WTC11 (cell line): ENCODE measurements around the gene PLEKHH1. TPM values are rescaled to one million over a fixed set of nuclear protein-coding genes. Genes with fewer than 3 reads are reported as not detected.

ENCODE experiments used
- ATAC-seq: fragments of 200-7000 bp; cut with Tn5 transposase; 2 replicates; pipeline ENCODE4 v1.10.0; 2021; ENCODE audit warnings: mild to moderate bottlenecking, moderate library complexity
- CTCF ChIA-PET: fragments of 300-600 bp; sonication (Branson Sonifier 250); formaldehyde crosslinking; loops from one replicate; lab custom pipeline; 2021; ENCODE audit warnings: antibody characterized with exemption; lab: Charles Lee
- POLR2A ChIA-PET: fragments of 350-600 bp; sonication (Branson Sonifier 250); formaldehyde crosslinking; loops from one replicate; lab custom pipeline; 2021; ENCODE audit warnings: antibody characterized with exemption; lab: Charles Lee
- DNase-seq: peaks from one replicate; pipeline ENCODE4 v3.0.0; 2021; ENCODE audit warnings: low spot score
- H3K27ac Mint-ChIP-seq: 2 replicates; pipeline ENCODE4 v1.8.0; 2021; ENCODE audit warnings: mixed read lengths
- H3K27me3 Mint-ChIP-seq: 2 replicates; pipeline ENCODE4 v1.8.0; 2021; ENCODE audit warnings: low read depth, mild to moderate bottlenecking, moderate library complexity, mixed read lengths
- H3K36me3 Mint-ChIP-seq: 2 replicates; pipeline ENCODE4 v1.8.0; 2021; ENCODE audit warnings: mixed read lengths
- H3K4me1 Mint-ChIP-seq: 2 replicates; pipeline ENCODE4 v1.8.0; 2022; ENCODE audit warnings: mixed read lengths
- H3K4me3 Mint-ChIP-seq: 2 replicates; pipeline ENCODE4 v1.8.0; 2021; ENCODE audit warnings: mild to moderate bottlenecking, moderate library complexity, mixed read lengths
- H3K9me3 Mint-ChIP-seq: 2 replicates; pipeline ENCODE4 v1.8.0; 2021; ENCODE audit warnings: mixed read lengths
- CBFB ChIP-seq: sonication (generic); formaldehyde crosslinking; IDR thresholded peaks from 2 replicates; pipeline ENCODE4 v1.8.1; 2022; ENCODE audit warnings: mild to moderate bottlenecking, low read depth, missing genetic modification reagents
- CREB1 ChIP-seq: sonication (generic); formaldehyde crosslinking; IDR thresholded peaks from 2 replicates; pipeline ENCODE4 v1.8.0; 2023; ENCODE audit warnings: mild to moderate bottlenecking, missing genetic modification reagents
- E2F1 ChIP-seq: sonication (generic); formaldehyde crosslinking; IDR thresholded peaks from 2 replicates; pipeline ENCODE4 v1.8.0; 2022; ENCODE audit warnings: mild to moderate bottlenecking, missing genetic modification reagents
- ESRRA ChIP-seq: sonication (generic); formaldehyde crosslinking; IDR thresholded peaks from 2 replicates; pipeline ENCODE4 v1.8.1; 2022; ENCODE audit warnings: mild to moderate bottlenecking, missing genetic modification reagents, borderline replicate concordance
- ETV6 ChIP-seq: sonication (generic); formaldehyde crosslinking; IDR thresholded peaks from 2 replicates; pipeline ENCODE4 v1.8.1; 2022; ENCODE audit warnings: mild to moderate bottlenecking, missing genetic modification reagents
- FOXK1 ChIP-seq: sonication (generic); formaldehyde crosslinking; IDR thresholded peaks from 2 replicates; pipeline ENCODE4 v1.8.0; 2022; ENCODE audit warnings: mild to moderate bottlenecking, moderate library complexity, missing genetic modification reagents
- FOXP1 ChIP-seq: sonication (generic); formaldehyde crosslinking; IDR thresholded peaks from 2 replicates; pipeline ENCODE4 v1.8.0; 2022; ENCODE audit warnings: missing genetic modification reagents, mild to moderate bottlenecking, moderate library complexity, borderline replicate concordance
- GRHL2 ChIP-seq: fragments of 250-450 bp; sonication (Bioruptor Pico); IDR thresholded peaks from 2 replicates; pipeline ENCODE4 v1.8.0; 2022; ENCODE audit warnings: mild to moderate bottlenecking, moderate library complexity; ENCODE audit not compliant: insufficient replicate concordance, severe bottlenecking
- HMGXB4 ChIP-seq: sonication (generic); formaldehyde crosslinking; IDR thresholded peaks from 2 replicates; pipeline ENCODE4 v1.8.1; 2023; ENCODE audit warnings: mild to moderate bottlenecking, moderate library complexity, missing genetic modification reagents
- MAX ChIP-seq: sonication (generic); formaldehyde crosslinking; IDR thresholded peaks from 2 replicates; pipeline ENCODE4 v1.8.0; 2022; ENCODE audit warnings: mild to moderate bottlenecking, missing genetic modification reagents
- NFE2L1 ChIP-seq: sonication (generic); formaldehyde crosslinking; IDR thresholded peaks from 2 replicates; pipeline ENCODE4 v1.8.1; 2023; ENCODE audit warnings: missing genetic modification reagents
- PRRX2 ChIP-seq: fragments of 250-450 bp; sonication (Bioruptor Pico); IDR thresholded peaks from 2 replicates; pipeline ENCODE4 v1.8.0; 2021; ENCODE audit warnings: mild to moderate bottlenecking
- RELA ChIP-seq: sonication (generic); formaldehyde crosslinking; IDR thresholded peaks from 2 replicates; pipeline ENCODE4 v1.8.1; 2022; ENCODE audit warnings: missing genetic modification reagents, mild to moderate bottlenecking, borderline replicate concordance
- SP1 ChIP-seq: sonication (generic); formaldehyde crosslinking; conservative IDR thresholded peaks from 2 replicates; pipeline ENCODE4 v1.8.1; 2022; ENCODE audit warnings: missing genetic modification reagents
- TCF7 ChIP-seq: sonication (generic); formaldehyde crosslinking; IDR thresholded peaks from 2 replicates; pipeline ENCODE4 v1.8.0; 2022; ENCODE audit warnings: mild to moderate bottlenecking, low read depth, missing genetic modification reagents, moderate library complexity
- ZBTB21 ChIP-seq: sonication (generic); formaldehyde crosslinking; IDR thresholded peaks from 2 replicates; pipeline ENCODE4 v1.8.1; 2023; ENCODE audit warnings: mild to moderate bottlenecking, missing genetic modification reagents, borderline replicate concordance
- ZNF317 ChIP-seq: sonication (generic); formaldehyde crosslinking; IDR thresholded peaks from 2 replicates; pipeline ENCODE4 v1.8.1; 2023; ENCODE audit warnings: low read depth, mild to moderate bottlenecking, moderate library complexity, missing genetic modification reagents, borderline replicate concordance
- ZNF396 ChIP-seq: fragments of 250-450 bp; sonication (Bioruptor Pico); IDR thresholded peaks from 2 replicates; pipeline ENCODE4 v1.8.0; 2021; ENCODE audit warnings: mild to moderate bottlenecking, moderate library complexity, borderline replicate concordance
- ZNF671 ChIP-seq: fragments of 250-450 bp; sonication (Bioruptor Pico); IDR thresholded peaks from 2 replicates; pipeline ENCODE4 v1.8.0; 2021; ENCODE audit warnings: mild to moderate bottlenecking
- total RNA-seq: library from RNA; stranded (reverse); gene quantifications from 3 replicates; pipeline ENCODE4 v1.2.3, GENCODE V29; 2021
- TF ChIP-seq, protein P1 (sequence below): sonication (generic); formaldehyde crosslinking; IDR thresholded peaks from 2 replicates; pipeline ENCODE4 v1.8.1; 2023; ENCODE audit warnings: mild to moderate bottlenecking, missing genetic modification reagents, moderate library complexity
- TF ChIP-seq, protein P2 (sequence below): fragments of 200-600 bp; IDR thresholded peaks from 2 replicates; pipeline ENCODE4 v1.8.0; 2022; ENCODE audit warnings: antibody characterized with exemption

The PLEKHH1 gene
- total RNA-seq, 1 experiment from 2014 or later: 48.3 TPM

GRCh38 chr14:67526181-67526580, 6.9 kb upstream of the PLEKHH1 start:
- CTCF ChIA-PET: interaction anchor here (0.6 to 4.5 kb wide), 47 partner anchors 10 to 196 kb away, joined by 3 to 173 read pairs (median 10); partner anchors contain the start of genes ARG2, ATP6V1D, EIF2S1 and PIGH
- Mint-ChIP-seq H3K27me3 (peaks cover 6% of the 10 kb centered on the region), H3K9me3 (no peaks in the 10 kb centered on the region)
- no peak for TF ChIP-seq ZBTB21 (CRISPR knock-in tag)
- TF ChIP-seq, protein P1, sequence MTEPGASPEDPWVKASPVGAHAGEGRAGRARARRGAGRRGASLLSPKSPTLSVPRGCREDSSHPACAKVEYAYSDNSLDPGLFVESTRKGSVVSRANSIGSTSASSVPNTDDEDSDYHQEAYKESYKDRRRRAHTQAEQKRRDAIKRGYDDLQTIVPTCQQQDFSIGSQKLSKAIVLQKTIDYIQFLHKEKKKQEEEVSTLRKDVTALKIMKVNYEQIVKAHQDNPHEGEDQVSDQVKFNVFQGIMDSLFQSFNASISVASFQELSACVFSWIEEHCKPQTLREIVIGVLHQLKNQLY: no peak
- TF ChIP-seq CREB1: no peak
- no peak for TF ChIP-seq ESRRA
- no peak for TF ChIP-seq FOXK1 (CRISPR knock-in tag)
- no peak for TF ChIP-seq RELA (CRISPR knock-in tag)
- no peak for TF ChIP-seq NFE2L1 (CRISPR knock-in tag)
- no peak for TF ChIP-seq MAX (CRISPR knock-in tag)
- TF ChIP-seq ETV6 (CRISPR knock-in tag): no peak
- no peak for TF ChIP-seq ZNF671 (CRISPR knock-in tag)
- TF ChIP-seq PRRX2 (CRISPR knock-in tag): no peak
- TF ChIP-seq, protein P2, sequence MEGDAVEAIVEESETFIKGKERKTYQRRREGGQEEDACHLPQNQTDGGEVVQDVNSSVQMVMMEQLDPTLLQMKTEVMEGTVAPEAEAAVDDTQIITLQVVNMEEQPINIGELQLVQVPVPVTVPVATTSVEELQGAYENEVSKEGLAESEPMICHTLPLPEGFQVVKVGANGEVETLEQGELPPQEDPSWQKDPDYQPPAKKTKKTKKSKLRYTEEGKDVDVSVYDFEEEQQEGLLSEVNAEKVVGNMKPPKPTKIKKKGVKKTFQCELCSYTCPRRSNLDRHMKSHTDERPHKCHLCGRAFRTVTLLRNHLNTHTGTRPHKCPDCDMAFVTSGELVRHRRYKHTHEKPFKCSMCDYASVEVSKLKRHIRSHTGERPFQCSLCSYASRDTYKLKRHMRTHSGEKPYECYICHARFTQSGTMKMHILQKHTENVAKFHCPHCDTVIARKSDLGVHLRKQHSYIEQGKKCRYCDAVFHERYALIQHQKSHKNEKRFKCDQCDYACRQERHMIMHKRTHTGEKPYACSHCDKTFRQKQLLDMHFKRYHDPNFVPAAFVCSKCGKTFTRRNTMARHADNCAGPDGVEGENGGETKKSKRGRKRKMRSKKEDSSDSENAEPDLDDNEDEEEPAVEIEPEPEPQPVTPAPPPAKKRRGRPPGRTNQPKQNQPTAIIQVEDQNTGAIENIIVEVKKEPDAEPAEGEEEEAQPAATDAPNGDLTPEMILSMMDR: no peak
- TF ChIP-seq, all 79 proteins: peak for 0
- POLR2A ChIA-PET: interaction anchor here (1.0 to 1.4 kb wide), 3 partner anchors 16 to 179 kb away, joined by 3 to 8 read pairs (median 5); no protein-coding TSS in a partner anchor
- no peak for DNase-seq
- no peak overlapping the region for H3K27ac Mint-ChIP-seq
- peaks cover 15% of the 10 kb centered on the region for H3K4me1 Mint-ChIP-seq
- H3K36me3 Mint-ChIP-seq: no peaks in the 10 kb centered on the region
- ATAC-seq: no peak
- no peak overlapping the region for H3K4me3 Mint-ChIP-seq

- Mint-ChIP-seq H3K27me3 (peaks cover 2% of the 10 kb centered on the region), H3K4me1 (peaks cover 17% of the 10 kb centered on the region), H3K27ac (peak overlapping the region; percentile 64; the same call in 1 of the 2 replicates), H3K9me3 (no peaks in the 10 kb centered on the region), H3K4me3 (no peak overlapping the region), H3K36me3 (no peaks in the 10 kb centered on the region)
- ATAC-seq (peak; percentile 94), DNase-seq (peak; percentile 62)
- CTCF ChIA-PET: interaction anchor here (0.6 to 4.5 kb wide), 71 partner anchors 10 to 289 kb away, joined by 3 to 173 read pairs (median 6); partner anchors contain the start of genes ARG2, ATP6V1D, EIF2S1 and PIGH
- POLR2A ChIA-PET: interaction anchor here (0.7 to 1.4 kb wide), 4 partner anchors 12 to 178 kb away, joined by 3 to 8 read pairs (median 4); no protein-coding TSS in a partner anchor
- TF ChIP-seq ZNF317 (peak; percentile 73; the same call in 1 of the 2 replicates), SP1 (no peak)
- TF ChIP-seq, protein P2: peak; percentile 18; the same call in 1 of the 2 replicates
- TF ChIP-seq, all 79 proteins: peak for 2
Observed at GRCh38 chr14:67526676-67527459, 6.2 kb upstream of the PLEKHH1 start.

DNA sequence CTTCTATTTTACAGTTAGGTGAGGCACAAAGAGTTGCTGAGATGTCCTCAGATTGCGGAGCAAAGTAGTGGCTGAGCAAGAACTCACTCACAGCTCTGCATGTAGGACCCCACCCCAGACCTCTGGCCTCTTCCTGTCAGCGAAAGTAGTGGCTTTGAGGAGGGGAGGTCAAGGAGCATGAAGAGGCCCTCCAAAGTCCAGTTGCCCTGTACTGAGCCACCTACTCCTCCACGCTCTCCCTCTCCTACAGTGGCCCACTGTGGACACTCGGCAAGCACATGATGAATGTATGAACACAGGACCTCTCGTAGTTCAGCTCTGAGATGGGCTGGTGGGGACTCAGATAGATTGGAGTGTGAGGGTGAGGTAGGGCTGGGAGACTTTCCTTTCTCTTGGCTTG, 5.3 kb upstream of the PLEKHH1 start:
- POLR2A ChIA-PET: interaction anchor here (1.3 kb wide), 1 partner anchor 177 kb away, joined by 5 read pairs; no protein-coding TSS in a partner anchor
- TF ChIP-seq ZBTB21 (CRISPR knock-in tag) (no peak), TCF7 (CRISPR knock-in tag) (no peak), MAX (CRISPR knock-in tag) (no peak), E2F1 (CRISPR knock-in tag) (no peak), ZNF396 (no peak), CBFB (CRISPR knock-in tag) (no peak), FOXP1 (no peak), GRHL2 (no peak), HMGXB4 (no peak)
- CTCF ChIA-PET: interaction anchor here (1.0 to 4.5 kb wide), 10 partner anchors 15 to 176 kb away, joined by 3 to 173 read pairs (median 28); partner anchors contain the start of gene ARG2
- Mint-ChIP-seq H3K27ac (no peak overlapping the region), H3K27me3 (peaks cover 2% of the 10 kb centered on the region), H3K9me3 (no peaks in the 10 kb centered on the region), H3K4me3 (no peak overlapping the region), H3K36me3 (no peaks in the 10 kb centered on the region), H3K4me1 (peaks cover 24% of the 10 kb centered on the region)
- no peak for ATAC-seq
- DNase-seq: no peak
